PC-3 (cell line): ENCODE measurements around the gene LGALS9C.
"Not testable (repeated sequence)": the region's sequence is repeated elsewhere in the genome, so short reads cannot be mapped to it uniquely, and the experiment has no call there.

Experiments used
- CTCF ChIP-seq: fragments of 300-600 bp; sonication (generic); conservative IDR thresholded peaks from 2 replicates; pipeline ENCODE4 v1.5.1; 2017; ENCODE audit warnings: antibody characterized with exemption, low read depth, mild to moderate bottlenecking, low read length
- EZH2 ChIP-seq: fragments of 300-600 bp; sonication (generic); IDR thresholded peaks from one replicate; pipeline ENCODE4 v1.6.1; 2017; ENCODE audit warnings: antibody characterized with exemption, mild to moderate bottlenecking, low read length; ENCODE audit not compliant: unreplicated experiment
- EZH2phosphoT487 ChIP-seq: fragments of 300-600 bp; sonication (generic); IDR thresholded peaks from 2 replicates; pipeline ENCODE4 v1.6.1; 2018; ENCODE audit warnings: mild to moderate bottlenecking, antibody characterized with exemption, low read length, borderline replicate concordance

GRCh38 chr17:18478977-18479595 is 2.5 kb downstream of the LGALS9C start:
- TF ChIP-seq EZH2phosphoT487, CTCF, EZH2: not testable (repeated sequence)
